Esophagus (tissue), 2 donors: ENCODE data around the gene EIF2S1. TPM values are rescaled to one million over a fixed set of nuclear protein-coding genes. Genes with fewer than 3 reads are reported as not detected.

Experiments used
- H3K27ac ChIP-seq, 2 donors: one replicate each; pipeline ENCODE4 v1.5.1; 2013; ENCODE audit warnings: low read depth in 2 of 2, mild to moderate bottlenecking in 2 of 2, inconsistent platforms in 1 of 2, low read length in 1 of 2, moderate library complexity in 1 of 2
- H3K27me3 ChIP-seq, 2 donors: one replicate each; pipeline ENCODE4 v1.6.1; 2013; ENCODE audit warnings: low read length in 2 of 2, control low read depth in 1 of 2, mild to moderate bottlenecking in 1 of 2; ENCODE audit not compliant: insufficient read depth in 2 of 2, control insufficient read depth in 1 of 2
- H3K36me3 ChIP-seq, 2 donors: one replicate each; pipeline ENCODE4 v1.6.1; 2013; ENCODE audit warnings: low read length in 1 of 2; ENCODE audit not compliant: control insufficient read depth in 2 of 2, insufficient read depth in 2 of 2
- H3K4me1 ChIP-seq, 2 donors: one replicate each; pipeline ENCODE4 v1.6.1; 2013; ENCODE audit warnings: low read length in 1 of 2; ENCODE audit not compliant: control insufficient read depth in 2 of 2, insufficient read depth in 2 of 2
- H3K4me3 ChIP-seq, 2 donors: one replicate each; pipeline ENCODE4 v1.5.1; 2013; ENCODE audit warnings: low read length in 2 of 2, mild to moderate bottlenecking in 2 of 2, low read depth in 1 of 2, moderate library complexity in 1 of 2
- H3K9me3 ChIP-seq, 2 donors: one replicate each; pipeline ENCODE4 v1.6.1; 2013; ENCODE audit warnings: mild to moderate bottlenecking in 2 of 2, low read depth in 1 of 2, low read length in 1 of 2, moderate library complexity in 1 of 2; ENCODE audit not compliant: control insufficient read depth in 2 of 2, insufficient read depth in 1 of 2
- WGBS, 2 donors: extraction: QIAGEN DNeasy Blood & Tissue Kit; methylation state at CpG; one replicate each; pipeline ENCODE4 v1.1.7; 2013; 5-methylcytosine and 5-hydroxymethylcytosine counted together
- polyA plus RNA-seq, 2 donors: library from polyadenylated mRNA; stranded (reverse); fragments of 200-250 nt; gene quantifications; one replicate each; pipeline ENCODE4 v1.2.3, GENCODE V29; 2013
- donor health status: healthy with polysubstance abuse.
- donor health status: Bipolar disorder and iron deficiency.

Gene EIF2S1
- polyA plus RNA-seq, 2 donors, result 20.4 to 95.9 TPM

GRCh38 chr14:67391268-67391667 lies 31.1 kb downstream of the EIF2S1 start:
- Histone ChIP-seq H3K27me3 (no peaks in the 10 kb centered on the region), H3K9me3 (no peaks in the 10 kb centered on the region), H3K36me3 (peaks cover 0 to 2% of the 10 kb centered on the region in 2 donors), H3K27ac (no peak overlapping the region), H3K4me1 (peaks cover 0 to 5% of the 10 kb centered on the region in 2 donors), H3K4me3 (no peak overlapping the region)
- WGBS, 2 donors, result 66 to 74% methylated on average over 6 of the region's 6 CpGs

GRCh38 chr14:67392123-67392522 lies 32.0 kb downstream of the EIF2S1 start:
- Histone ChIP-seq H3K9me3 (no peaks in the 10 kb centered on the region), H3K27me3 (no peaks in the 10 kb centered on the region), H3K36me3 (peaks cover 0 to 2% of the 10 kb centered on the region in 2 donors), H3K4me1 (peaks cover 0 to 5% of the 10 kb centered on the region in 2 donors), H3K4me3 (no peak overlapping the region), H3K27ac (no peak overlapping the region)
- WGBS, 2 donors, result 63 to 81% methylated on average over 3 of the region's 3 CpGs

- Histone ChIP-seq H3K36me3 (peaks cover 0 to 5% of the 10 kb centered on the region in 2 donors), H3K4me1 (peaks cover 0 to 5% of the 10 kb centered on the region in 2 donors), H3K27ac (no peak overlapping the region), H3K4me3 (no peak overlapping the region), H3K27me3 (no peaks in the 10 kb centered on the region), H3K9me3 (no peaks in the 10 kb centered on the region)
- 76 to 85% methylated on average over 9 of the region's 9 CpGs for WGBS, 2 donors
Observed at GRCh38 chr14:67392800-67393199, 32.7 kb downstream of the EIF2S1 start.

GRCh38 chr14:67393689-67394088 lies 33.6 kb downstream of the EIF2S1 start:
- WGBS, 2 donors, result 72 to 73% methylated on average over 6 of the region's 6 CpGs
- Histone ChIP-seq H3K4me3 (no peak overlapping the region), H3K36me3 (peaks cover 0 to 5% of the 10 kb centered on the region in 2 donors), H3K27me3 (no peaks in the 10 kb centered on the region), H3K27ac (no peak overlapping the region), H3K4me1 (peaks cover 0 to 5% of the 10 kb centered on the region in 2 donors), H3K9me3 (no peaks in the 10 kb centered on the region)

GRCh38 chr14:67395086-67395875 lies 35.2 kb downstream of the EIF2S1 start:
- 82 to 84% methylated on average over 16 of the region's 16 CpGs for WGBS, 2 donors
- Histone ChIP-seq H3K27ac (no peak overlapping the region), H3K36me3 (peaks cover 0 to 5% of the 10 kb centered on the region in 2 donors), H3K4me1 (peaks cover 0 to 5% of the 10 kb centered on the region in 2 donors), H3K4me3 (no peak overlapping the region), H3K27me3 (no peaks in the 10 kb centered on the region), H3K9me3 (no peaks in the 10 kb centered on the region)

- H3K4me3 ChIP-seq, result no peak overlapping the region
- H3K27me3 ChIP-seq, result no peaks in the 10 kb centered on the region
- H3K4me1 ChIP-seq, result peaks cover 0 to 4% of the 10 kb centered on the region in 2 donors
- H3K9me3 ChIP-seq, result no peaks in the 10 kb centered on the region
- peaks cover 0 to 3% of the 10 kb centered on the region in 2 donors for H3K36me3 ChIP-seq
- H3K27ac ChIP-seq, result no peak overlapping the region
- WGBS, 2 donors, result 83 to 87% methylated on average over 5 of the region's 5 CpGs
Observed at GRCh38 chr14:67395876-67396189, 35.7 kb downstream of the EIF2S1 start.

- Histone ChIP-seq H3K27me3 (no peaks in the 10 kb centered on the region), H3K36me3 (peaks cover 0 to 3% of the 10 kb centered on the region in 2 donors), H3K4me3 (no peak overlapping the region), H3K27ac (no peak overlapping the region), H3K9me3 (no peaks in the 10 kb centered on the region), H3K4me1 (peaks cover 0 to 3% of the 10 kb centered on the region in 2 donors)
- WGBS, 2 donors, result 72 to 88% methylated on average over 2 of the region's 2 CpGs
Observed at GRCh38 chr14:67396381-67396970, 36.3 kb downstream of the EIF2S1 start.

GRCh38 chr14:67397536-67397935 lies 37.4 kb downstream of the EIF2S1 start:
- Histone ChIP-seq H3K4me3 (no peak overlapping the region), H3K9me3 (no peaks in the 10 kb centered on the region), H3K36me3 (peaks cover 0 to 3% of the 10 kb centered on the region in 2 donors), H3K27ac (no peak overlapping the region), H3K27me3 (no peaks in the 10 kb centered on the region), H3K4me1 (peaks cover 0 to 1% of the 10 kb centered on the region in 2 donors)
- WGBS, 2 donors, result 93 to 95% methylated on average over 9 of the region's 9 CpGs

GRCh38 chr14:67400434-67400833 lies 40.3 kb downstream of the EIF2S1 start:
- Histone ChIP-seq H3K9me3 (no peaks in the 10 kb centered on the region), H3K4me1 (no peaks in the 10 kb centered on the region), H3K27me3 (no peaks in the 10 kb centered on the region), H3K4me3 (no peak overlapping the region), H3K36me3 (peaks cover 0 to 3% of the 10 kb centered on the region in 2 donors), H3K27ac (no peak overlapping the region)
- 81 to 91% methylated on average over 4 of the region's 4 CpGs for WGBS, 2 donors

GRCh38 chr14:67405771-67406170 lies 45.6 kb downstream of the EIF2S1 start:
- WGBS, 2 donors, result 95 to 97% methylated on average over 5 of the region's 5 CpGs
- H3K27me3 ChIP-seq, result no peaks in the 10 kb centered on the region
- H3K36me3 ChIP-seq, result no peaks in the 10 kb centered on the region

More at GRCh38 chr14:67405771-67406170, 45.6 kb downstream of the EIF2S1 start:
- no peaks in the 10 kb centered on the region for H3K9me3 ChIP-seq
- H3K4me1 ChIP-seq, result peaks cover 0 to 5% of the 10 kb centered on the region in 2 donors
- no peak overlapping the region for H3K4me3 ChIP-seq
- H3K27ac ChIP-seq, result no peak overlapping the region
